WI38 (cell line): ENCODE data around the gene CLEC3B.

Experiments
- H3K4me3 ChIP-seq: 2 replicates; pipeline ENCODE4 v1.5.1; 2011; ENCODE audit warnings: low read depth, mild to moderate bottlenecking, control low read depth, low read length
- CTCF ChIP-seq: IDR thresholded peaks from 2 replicates; pipeline ENCODE4 v1.5.1; 2012; ENCODE audit warnings: low read depth, mild to moderate bottlenecking, control low read depth, low read length

Gene CLEC3B

GRCh38 chr3:44988073-44988472 is 38.0 kb upstream of the CLEC3B start:
- no peak for TF ChIP-seq CTCF
- no peak overlapping the region for H3K4me3 ChIP-seq

GRCh38 chr3:44989141-44989540 is 37.0 kb upstream of the CLEC3B start:
- H3K4me3 ChIP-seq, result no peak overlapping the region
- TF ChIP-seq CTCF, result no peak

- H3K4me3 ChIP-seq, result no peak overlapping the region
- TF ChIP-seq CTCF, result no peak
Measured at GRCh38 chr3:44989636-44990373, 36.3 kb upstream of the CLEC3B start.

- no peak overlapping the region for H3K4me3 ChIP-seq
Measured at GRCh38 chr3:44991326-44991725, 34.8 kb upstream of the CLEC3B start.

GRCh38 chr3:44992555-44993470 is 33.3 kb upstream of the CLEC3B start:
- peak; percentile 68 for TF ChIP-seq CTCF
- no peak overlapping the region for H3K4me3 ChIP-seq

More at GRCh38 chr3:44991326-44991725, 34.8 kb upstream of the CLEC3B start:
- TF ChIP-seq CTCF, result no peak

- H3K4me3 ChIP-seq, result no peak overlapping the region
- no peak for TF ChIP-seq CTCF
Measured at GRCh38 chr3:44993471-44994205, 32.5 kb upstream of the CLEC3B start.
